Measurements from ENCODE around the gene DMTF1.

Gene DMTF1

GRCh38 chr7:87146740-87147386, 5.4 kb upstream of the DMTF1 start:
- DNase-seq (ENCODE audit: low read depth in 2 of 3, low spot score in 2 of 3), result no peak

- DNase-seq (ENCODE audit: low read depth in 2 of 3, low spot score in 2 of 3), result no peak
Measured at GRCh38 chr7:87147500-87147899, 4.8 kb upstream of the DMTF1 start.

- no peak for DNase-seq (ENCODE audit: low read depth in 2 of 3, low spot score in 2 of 3)
Measured at GRCh38 chr7:87148332-87148955, 3.8 kb upstream of the DMTF1 start.

GRCh38 chr7:87151002-87151728, 1.1 kb upstream of the DMTF1 start:
- no peak for DNase-seq (ENCODE audit: low read depth in 2 of 3, low spot score in 2 of 3)

DNA sequence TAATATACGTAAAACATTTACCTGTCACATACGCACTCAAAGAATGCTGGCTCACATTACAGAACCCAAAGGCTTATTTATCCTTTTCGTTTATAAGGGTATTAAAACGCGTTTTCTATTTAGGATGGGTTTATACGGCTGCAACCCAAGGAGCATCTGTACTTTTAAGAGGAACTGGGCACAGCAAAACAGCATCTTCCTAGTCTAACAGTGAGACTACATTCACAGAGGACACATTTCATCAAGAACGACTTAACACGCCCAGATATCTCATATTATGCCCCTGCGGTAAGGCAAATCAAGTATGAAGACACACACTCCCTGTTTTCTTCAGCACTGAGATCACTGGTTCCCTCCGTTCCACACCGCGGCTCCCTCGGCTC, 533 bp upstream of the DMTF1 start:
- no peak for DNase-seq (ENCODE audit: low read depth in 2 of 3, low spot score in 2 of 3)

- peak in 1 of 3 experiments; percentile 18 for DNase-seq (ENCODE audit: low read depth in 2 of 3, low spot score in 2 of 3)
Measured at GRCh38 chr7:87152897-87153641, 816 bp downstream of the DMTF1 start.

- DNase-seq (ENCODE audit: low read depth in 2 of 3, low spot score in 2 of 3), result no peak
Measured at GRCh38 chr7:87154166-87154565, 1.9 kb downstream of the DMTF1 start.

- no peak for DNase-seq (ENCODE audit: low read depth in 2 of 3, low spot score in 2 of 3)
Measured at GRCh38 chr7:87154569-87154968, 2.3 kb downstream of the DMTF1 start.

DNA sequence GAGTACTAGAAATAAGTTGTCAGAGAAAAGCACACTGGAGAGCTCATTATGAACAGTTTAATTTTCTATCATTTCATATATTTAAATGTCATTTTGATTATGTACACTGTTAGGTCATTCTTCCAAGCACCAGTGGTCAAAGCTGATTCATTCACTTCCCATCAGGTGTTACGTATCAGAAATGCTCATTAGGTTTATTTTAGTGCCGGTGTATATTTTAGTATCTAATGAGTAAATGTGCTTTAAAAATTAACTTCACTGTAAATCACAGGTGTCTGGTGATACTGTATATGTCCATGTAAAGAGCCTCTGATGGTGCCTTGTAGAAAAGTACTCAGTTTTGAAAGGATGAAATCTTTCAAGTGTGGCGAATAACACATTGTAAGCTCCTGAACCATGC, 3.5 kb downstream of the DMTF1 start:
- no peak for DNase-seq (ENCODE audit: low read depth in 2 of 3, low spot score in 2 of 3)

DNA sequence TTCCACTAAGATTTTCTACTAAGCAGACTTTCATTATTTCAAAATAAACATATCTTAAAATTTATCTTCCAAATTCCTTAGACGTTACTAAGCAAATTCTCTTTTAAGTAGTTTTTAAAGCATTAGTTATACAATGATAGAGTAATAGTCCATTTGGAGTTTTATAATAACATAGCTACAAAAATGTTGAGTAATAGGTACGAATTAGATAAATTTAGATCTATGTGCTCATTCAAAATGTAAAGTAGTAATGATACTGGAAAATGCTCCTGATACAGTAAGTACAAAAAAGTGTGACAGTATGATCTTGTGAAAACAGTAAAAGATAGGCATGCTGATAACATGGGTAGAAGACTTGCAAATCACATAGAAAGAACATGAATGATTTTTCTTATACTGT, 4.5 kb downstream of the DMTF1 start:
- DNase-seq (ENCODE audit: low read depth in 2 of 3, low spot score in 2 of 3), result no peak

DNA sequence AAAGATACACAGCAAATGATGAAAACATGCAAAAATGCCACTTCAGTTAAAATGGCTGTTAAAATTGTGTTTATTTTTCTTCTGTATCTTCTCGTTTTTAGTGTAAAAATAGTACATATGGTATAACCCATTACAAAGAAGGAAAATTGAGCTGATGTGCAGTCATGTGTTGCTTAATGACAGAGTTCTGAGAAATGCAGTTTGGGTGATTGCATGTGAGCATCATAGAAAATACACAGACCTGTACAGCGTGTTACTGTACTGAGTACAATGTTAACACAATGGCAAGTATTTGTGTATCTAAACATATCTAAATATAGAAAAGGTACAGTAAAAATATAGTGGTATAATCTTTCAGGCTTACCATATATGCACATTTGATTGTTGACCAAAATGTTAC, 7.3 kb downstream of the DMTF1 start:
- DNase-seq (ENCODE audit: low read depth in 2 of 3, low spot score in 2 of 3), result no peak

DNA sequence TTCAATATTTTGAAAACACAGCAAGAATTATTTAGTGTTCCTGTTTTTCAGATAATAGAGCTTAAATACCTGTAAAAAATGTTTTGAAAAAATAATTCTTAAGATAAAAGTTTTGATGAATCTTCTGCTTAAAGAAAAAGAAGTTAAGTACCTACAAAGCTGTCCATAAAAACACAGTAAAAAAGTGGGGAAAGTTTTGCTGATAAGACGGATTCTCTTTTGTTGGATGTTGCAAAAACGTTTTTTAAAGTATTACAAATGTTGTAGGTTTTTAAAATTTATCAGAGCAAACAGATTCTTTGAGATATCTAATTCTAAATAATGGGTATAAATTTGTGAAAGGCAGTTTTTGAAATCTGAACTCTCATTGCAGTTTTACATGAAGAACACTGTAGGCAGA, 12.2 kb downstream of the DMTF1 start:
- no peak for DNase-seq (ENCODE audit: low read depth in 2 of 3, low spot score in 2 of 3)

GRCh38 chr7:87170828-87171227, 18.6 kb downstream of the DMTF1 start:
- no peak for DNase-seq (ENCODE audit: low read depth in 2 of 3, low spot score in 2 of 3)

GRCh38 chr7:87171282-87171934, 19.2 kb downstream of the DMTF1 start:
- no peak for DNase-seq (ENCODE audit: low read depth in 2 of 3, low spot score in 2 of 3)

DNA sequence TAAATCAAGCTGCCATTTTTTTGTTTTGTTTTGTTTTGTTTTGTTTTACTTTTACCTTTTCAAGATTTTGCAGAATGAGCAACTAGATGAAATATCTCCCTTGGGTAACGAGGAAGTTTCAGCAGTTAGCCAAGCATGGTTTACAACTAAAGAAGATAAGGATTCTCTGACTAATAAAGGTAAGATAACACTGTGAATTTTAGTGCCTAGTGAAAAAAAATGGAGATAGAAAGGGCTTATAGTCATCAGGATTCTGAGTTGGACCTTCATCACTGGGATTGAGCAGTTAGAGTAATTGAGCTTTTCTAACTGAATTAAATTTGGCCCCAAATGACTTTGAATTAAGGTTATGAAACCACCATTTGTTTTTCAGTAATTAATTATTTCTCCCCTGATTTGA, 21.2 kb downstream of the DMTF1 start:
- DNase-seq (ENCODE audit: low read depth in 2 of 3, low spot score in 2 of 3), result no peak

DNA sequence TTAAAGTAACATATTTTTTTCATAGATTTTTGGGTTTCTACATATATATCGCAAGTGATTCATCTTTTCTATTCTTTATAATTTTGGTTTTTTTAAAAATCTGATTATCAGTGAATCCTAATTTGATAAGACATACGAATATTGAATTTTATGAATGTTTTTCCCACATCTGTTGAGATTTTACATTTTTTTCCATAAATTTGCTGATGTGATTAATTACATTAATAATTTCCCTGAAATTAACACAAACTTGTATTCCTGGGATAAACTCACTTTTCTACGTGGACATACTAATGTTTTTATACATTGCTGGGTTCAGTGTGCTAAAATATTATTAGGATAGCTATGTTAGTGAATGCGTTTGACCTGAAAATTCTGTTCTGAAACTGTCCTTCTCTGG, 26.1 kb downstream of the DMTF1 start:
- no peak for DNase-seq (ENCODE audit: low read depth in 2 of 3, low spot score in 2 of 3)

GRCh38 chr7:87179180-87179579, 26.9 kb downstream of the DMTF1 start:
- no peak for DNase-seq (ENCODE audit: low read depth in 2 of 3, low spot score in 2 of 3)

DNA sequence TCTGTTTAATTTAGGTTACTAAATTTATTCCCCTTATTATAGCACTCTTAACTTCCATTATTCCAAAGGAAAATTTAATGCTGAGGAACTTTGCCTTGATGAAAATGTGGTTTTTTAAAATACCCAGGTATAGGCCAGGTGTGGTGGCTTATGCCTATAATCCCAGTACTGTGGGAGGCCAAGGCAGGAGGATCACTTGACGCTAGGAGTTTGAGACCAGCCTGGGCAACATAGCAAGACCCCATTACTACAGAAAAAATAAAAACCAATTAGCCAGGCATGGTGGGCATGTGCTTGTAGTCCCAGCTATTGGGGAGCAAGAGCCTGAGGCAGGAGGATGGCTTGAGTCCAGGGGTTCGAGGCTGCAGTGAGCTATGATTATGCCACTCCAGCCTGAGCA, 34.9 kb downstream of the DMTF1 start:
- DNase-seq (ENCODE audit: low read depth in 2 of 3, low spot score in 2 of 3), result no peak

GRCh38 chr7:87188930-87189329, 36.7 kb downstream of the DMTF1 start:
- DNase-seq (ENCODE audit: low read depth in 2 of 3, low spot score in 2 of 3), result no peak

DNA sequence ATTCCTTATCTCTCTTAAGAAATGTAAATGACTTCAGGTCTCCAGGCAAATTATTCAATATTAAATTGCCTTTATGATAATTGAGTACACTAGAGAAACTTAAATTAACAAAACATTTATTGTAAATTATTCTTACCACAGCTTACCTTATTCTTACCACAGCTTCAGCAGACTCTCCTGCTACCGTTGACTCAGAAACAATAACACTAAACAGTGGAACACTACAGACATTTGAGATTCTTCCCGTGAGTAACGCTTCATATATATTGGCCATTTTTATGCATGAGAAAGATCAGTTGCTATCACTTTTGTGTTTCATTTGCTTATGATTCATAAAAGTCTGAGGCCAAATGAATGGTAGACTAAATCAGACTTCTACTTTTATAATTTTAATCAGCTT, 38.5 kb downstream of the DMTF1 start:
- DNase-seq (ENCODE audit: low read depth in 2 of 3, low spot score in 2 of 3), result no peak

DNA sequence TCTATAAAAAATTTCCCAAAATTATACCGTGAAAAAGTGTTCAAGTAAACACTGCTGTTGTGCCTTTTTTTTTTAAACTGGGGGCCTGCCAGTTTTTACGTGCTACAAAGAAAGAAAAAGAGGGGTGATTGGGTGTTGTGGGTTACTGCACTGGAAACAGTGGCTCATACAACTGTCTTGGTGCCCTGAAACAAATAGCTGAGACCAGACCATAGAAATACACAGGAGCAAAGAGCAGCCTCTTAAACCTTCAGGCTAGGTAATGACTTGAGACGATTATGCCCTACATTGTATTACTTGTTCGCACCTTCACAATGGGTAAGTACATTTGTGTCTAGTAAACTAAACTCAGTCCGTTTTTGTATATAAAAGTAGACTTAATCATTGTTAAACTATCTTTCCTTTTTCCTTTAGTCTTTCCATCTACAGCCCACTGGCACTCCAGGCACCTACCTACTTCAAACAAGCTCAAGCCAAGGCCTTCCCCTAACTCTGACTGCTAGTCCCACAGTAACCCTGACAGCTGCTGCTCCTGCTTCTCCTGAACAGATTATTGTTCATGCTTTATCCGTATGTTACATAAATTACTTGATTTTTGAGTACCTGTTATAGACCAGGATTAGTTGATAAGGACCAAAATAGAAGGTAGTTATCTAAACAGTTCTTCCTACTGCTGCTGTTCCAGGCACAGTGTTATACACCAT, 40.7 kb downstream of the DMTF1 start:
- no peak for DNase-seq (ENCODE audit: low read depth in 2 of 3, low spot score in 2 of 3)

All from activated CD8-positive, alpha-beta memory T cell treated with anti-CD3 and anti-CD28 coated beads for 48 hours (primary cell).